Measurements from ENCODE around the gene PLEKHA1. TPM values are rescaled to one million over a fixed set of nuclear protein-coding genes. Genes with fewer than 3 reads are reported as not detected.

PLEKHA1 gene
- total and polyA plus RNA-seq, 2 donors from 2014 or later: 19.5 to 168 TPM

GRCh38 chr10:122343135-122343800 is 31.2 kb upstream of the PLEKHA1 start:
- no peak for FAIRE-seq
- Histone ChIP-seq H3K4me3 (ENCODE audit: low read length in 3 of 3) (no peak overlapping the region), H3K9ac (ENCODE audit: low read length in 3 of 3) (no peak overlapping the region), H3K9me3 (ENCODE audit: control insufficient read depth in 2 of 3, insufficient read depth in 1 of 3, low read length in 3 of 3) (no peaks in the 10 kb centered on the region), H3K4me1 (ENCODE audit: control insufficient read depth in 2 of 3, insufficient read depth in 2 of 3, low read depth in 1 of 3, low read length in 3 of 3) (peaks cover 2 to 16% (median 5%) of the 10 kb centered on the region in 3 donors), H3K36me3 (ENCODE audit: control insufficient read depth in 2 of 3, insufficient read depth in 3 of 3, low read length in 3 of 3) (no peaks in the 10 kb centered on the region), H3K27me3 (ENCODE audit: control insufficient read depth, insufficient read depth, low read length) (no peaks in the 10 kb centered on the region), H3K27ac (ENCODE audit: low read depth in 2 of 2, low read length in 2 of 2) (no peak overlapping the region)
- TF ChIP-seq CTCF (IDR thresholded peaks at IDR 0.05; ENCODE audit: borderline replicate concordance, extremely low read depth, insufficient read depth): no peak
- intact Hi-C loops (cut with DNase I): no loop called here
- no peak for DNase-seq

- no peaks in the 10 kb centered on the region for H3K36me3 ChIP-seq (ENCODE audit: control insufficient read depth in 2 of 3, insufficient read depth in 3 of 3, low read length in 3 of 3)
- TF ChIP-seq CTCF (IDR thresholded peaks at IDR 0.05; ENCODE audit: borderline replicate concordance, extremely low read depth, insufficient read depth): no peak
- intact Hi-C loops (cut with DNase I): no loop called here
- FAIRE-seq (no peak), DNase-seq (no peak)
- no peaks in the 10 kb centered on the region for H3K9me3 ChIP-seq (ENCODE audit: control insufficient read depth in 2 of 3, insufficient read depth in 1 of 3, low read length in 3 of 3)
- H3K27ac ChIP-seq (ENCODE audit: low read depth in 2 of 2, low read length in 2 of 2): no peak overlapping the region
- H3K27me3 ChIP-seq (ENCODE audit: control insufficient read depth, insufficient read depth, low read length): no peaks in the 10 kb centered on the region
- H3K9ac ChIP-seq (ENCODE audit: low read length in 3 of 3): no peak overlapping the region
- H3K4me3 ChIP-seq (ENCODE audit: low read length in 3 of 3): no peak overlapping the region
- H3K4me1 ChIP-seq (ENCODE audit: control insufficient read depth in 2 of 3, insufficient read depth in 2 of 3, low read depth in 1 of 3, low read length in 3 of 3): peaks cover 4 to 18% (median 7%) of the 10 kb centered on the region in 3 donors
Observed at GRCh38 chr10:122343936-122344335, 30.6 kb upstream of the PLEKHA1 start.

GRCh38 chr10:122344741-122345258 is 29.7 kb upstream of the PLEKHA1 start:
- Histone ChIP-seq H3K9ac (ENCODE audit: low read length in 3 of 3) (no peak overlapping the region), H3K27me3 (ENCODE audit: control insufficient read depth, insufficient read depth, low read length) (no peaks in the 10 kb centered on the region), H3K4me1 (ENCODE audit: control insufficient read depth in 2 of 3, insufficient read depth in 2 of 3, low read depth in 1 of 3, low read length in 3 of 3) (peaks cover 6 to 25% (median 14%) of the 10 kb centered on the region in 3 donors), H3K4me3 (ENCODE audit: low read length in 3 of 3) (peak overlapping the region in 1 of 3 donors; percentile 11), H3K27ac (ENCODE audit: low read depth in 2 of 2, low read length in 2 of 2) (peak overlapping the region; percentile 38 to 50), H3K9me3 (ENCODE audit: control insufficient read depth in 2 of 3, insufficient read depth in 1 of 3, low read length in 3 of 3) (no peaks in the 10 kb centered on the region), H3K36me3 (ENCODE audit: control insufficient read depth in 2 of 3, insufficient read depth in 3 of 3, low read length in 3 of 3) (no peaks in the 10 kb centered on the region)
- TF ChIP-seq CTCF (IDR thresholded peaks at IDR 0.05; ENCODE audit: borderline replicate concordance, extremely low read depth, insufficient read depth): no peak
- DNase-seq: peak in 1 of 5 donors; percentile 66
- intact Hi-C loops (cut with DNase I): no loop called here
- FAIRE-seq: no peak
